Measurements from ENCODE around the gene GALNT17.

- TF ChIP-seq YY1 (IDR thresholded peaks at IDR 0.05; ENCODE audit: insufficient read depth, insufficient read length) (no peak), ZNF274 (IDR thresholded peaks at IDR 0.05; ENCODE audit: low read depth, low read length) (no peak), SUZ12 (IDR thresholded peaks at IDR 0.05; ENCODE audit: extremely low read depth, insufficient read depth, insufficient read length) (no peak)
These were observed 505.6 kb downstream of the GALNT17 start for GRCh38 chr7:71637578-71637977.
